GM19438 (cell line): ENCODE results near the gene APCDD1L.
"Not testable (repeated sequence)": the region's sequence is repeated elsewhere in the genome, so short reads cannot be mapped to it uniquely, and the experiment has no call there.

ENCODE experiments used
- ATAC-seq: cut with Tn5 transposase; IDR thresholded peaks from one replicate; pipeline ENCODE4 v1.9.1; 2021; ENCODE audit warnings: low read depth; ENCODE audit not compliant: unreplicated experiment

The APCDD1L gene

GRCh38 chr20:58420798-58421496, 94.3 kb downstream of the APCDD1L start:
- no peak for ATAC-seq

- no peak for ATAC-seq
Measured at GRCh38 chr20:58418949-58419748, 96.0 kb downstream of the APCDD1L start.

- ATAC-seq, result no peak
Measured at GRCh38 chr20:58417438-58417837, 97.8 kb downstream of the APCDD1L start.

- ATAC-seq, result no peak
Measured at GRCh38 chr20:58416835-58417234, 98.4 kb downstream of the APCDD1L start.

GRCh38 chr20:58416057-58416456, 99.1 kb downstream of the APCDD1L start:
- ATAC-seq, result no peak

- ATAC-seq, result not testable (repeated sequence)
Measured at GRCh38 chr20:58414786-58415185, 100.4 kb downstream of the APCDD1L start.

GRCh38 chr20:58414216-58414615, 101.0 kb downstream of the APCDD1L start:
- ATAC-seq, result not testable (repeated sequence)
